H1 (cell line): ENCODE data around the gene MBNL1. TPM values are rescaled to one million over a fixed set of nuclear protein-coding genes. Genes with fewer than 3 reads are reported as not detected.

ENCODE experiments used
- ASH2L ChIP-seq: fragments of 200-600, 300-600 bp; sonication (generic); IDR thresholded peaks from one replicate; pipeline ENCODE4 v1.7.1; 2017; ENCODE audit warnings: low read length
- CTCF ChIP-seq, 3 experiments: IDR thresholded peaks; 1 replicate in 2 of 3; 2 replicates in 1 of 3; pipeline versions ENCODE4 v1.5.1 to v1.6.1; 2011; ENCODE audit warnings: low read length in 3 of 3, mild to moderate bottlenecking in 3 of 3, inconsistent platforms in 2 of 3, low read depth in 1 of 3, moderate library complexity in 1 of 3; ENCODE audit not compliant: insufficient read depth in 1 of 3; ENCODE audit errors: control extremely low read depth in 1 of 3
- HDAC2 ChIP-seq, 2 experiments: fragments of 300-600 bp in 1 of 2; sonication (generic) in 1 of 2; IDR thresholded peaks; 2 replicates each; pipeline ENCODE4 v1.6.1; 2011 to 2012; ENCODE audit warnings: low read depth in 2 of 2, low read length in 2 of 2, mild to moderate bottlenecking in 2 of 2, moderate library complexity in 2 of 2, borderline replicate concordance in 1 of 2, inconsistent platforms in 1 of 2
- HDAC6 ChIP-seq: IDR thresholded peaks from one replicate; pipeline ENCODE4 v1.7.1; 2012; ENCODE audit warnings: low read depth, mild to moderate bottlenecking, inconsistent platforms, low read length, moderate library complexity
- SUZ12 ChIP-seq: fragments of 200-600 bp; sonication (generic); IDR thresholded peaks from 2 replicates; pipeline ENCODE4 v1.6.1; 2012; ENCODE audit warnings: mild to moderate bottlenecking, inconsistent platforms, low read length, moderate library complexity, mixed read lengths
- polyA plus RNA-seq, 7 experiments: library from polyadenylated mRNA; depleted of rRNA in 3 of 7; stranded (reverse) in 5 of 7; unstranded in 2 of 7; fragments of >200 nt in 5 of 7; fragments of 200-250 nt in 2 of 7; gene quantifications; 1 replicate in 5 of 7; 2 replicates in 1 of 7; 4 replicates in 1 of 7; pipeline versions ENCODE4 v1.2.1 to v1.2.3, GENCODE V29; 2011 to 2013; ENCODE audit warnings: missing spikeins in 2 of 7, mixed read lengths in 2 of 7
- total RNA-seq: library from RNA; stranded (reverse); fragmentation: NEBNext Ultra II Directional; extraction: Animal tissue kit (Norgen Biotek cat#: 25700); gene quantifications from 2 replicates; pipeline ENCODE4 v1.2.1, GENCODE V29; 2021

MBNL1 gene
- total and polyA plus RNA-seq, 2 of the 8 experiments (the other 6 are each of a cell fraction or from before 2014, with no cell fraction given) = 5.0 to 16.4 TPM

DNA sequence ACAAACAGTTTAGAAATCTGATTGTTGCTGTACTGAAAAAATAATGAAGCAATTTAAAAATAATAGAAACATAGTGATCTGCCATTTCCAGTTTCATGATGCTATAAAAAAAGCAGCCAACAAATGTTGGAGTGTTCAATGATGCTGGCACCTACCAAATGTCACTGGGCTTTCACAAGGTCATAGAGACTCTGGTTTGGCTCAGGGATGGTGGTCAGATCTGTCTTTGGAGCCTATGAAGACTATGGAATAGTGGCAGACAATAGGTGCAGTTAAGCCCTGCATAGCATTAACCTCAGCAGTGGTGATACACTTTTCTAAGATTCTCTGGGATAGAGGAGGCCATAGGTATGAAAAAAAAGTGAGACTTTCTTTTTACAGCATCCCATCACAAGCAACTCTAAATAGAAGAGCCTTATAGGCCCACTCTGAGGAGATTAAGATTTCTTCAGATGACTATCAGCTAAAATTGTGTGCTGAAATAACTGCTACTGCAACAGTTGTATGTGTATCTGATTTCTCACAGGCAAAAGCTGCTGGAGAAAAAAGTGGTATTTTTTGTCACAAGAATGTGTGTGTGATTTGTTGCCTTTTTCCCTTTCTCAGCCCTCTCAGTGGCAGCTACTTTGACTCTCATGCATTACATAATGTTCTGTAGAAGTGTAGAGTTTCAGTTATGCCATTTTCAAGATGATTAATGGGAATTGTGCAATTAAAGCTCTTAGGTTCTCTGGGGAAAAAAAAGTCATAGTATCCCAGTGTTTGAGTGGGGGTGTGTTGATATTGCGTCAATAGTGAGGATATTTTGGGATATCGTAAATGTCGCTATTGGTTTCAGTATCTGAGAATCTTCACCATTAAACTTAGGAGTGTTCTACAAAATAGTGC is 137.4 kb downstream of the MBNL1 start (continued):
- TF ChIP-seq CTCF (IDR thresholded peaks at IDR 0.05; ENCODE audit: control extremely low read depth in 1 of 3, insufficient read depth in 1 of 3, low read depth in 1 of 3, low read length in 3 of 3) (no peak), SUZ12 (no peak), ASH2L (no peak), HDAC2 (IDR thresholded peaks at IDR 0.05; ENCODE audit: borderline replicate concordance in 1 of 2, low read depth in 2 of 2, low read length in 2 of 2) (no peak), HDAC6 (no peak)
- TF ChIP-seq, all 59 proteins: peak for 0
